Fibroblast of skin of right quadriceps (primary cell): Measurements from ENCODE around the gene GPR35.
"Not testable (repeated sequence)": the region's sequence is repeated elsewhere in the genome, so short reads cannot be mapped to it uniquely, and the experiment has no call there.

Experiments used
- DNase-seq: peaks from one replicate; pipeline ENCODE4 v3.0.0-alpha.2; 2013

GPR35 gene

GRCh38 chr2:240603846-240604245 lies 21.4 kb upstream of the GPR35 start:
- DNase-seq: no peak

- no peak for DNase-seq
These were observed 20.9 kb upstream of the GPR35 start for GRCh38 chr2:240604291-240604938.

GRCh38 chr2:240604939-240605716 lies 20.2 kb upstream of the GPR35 start:
- no peak for DNase-seq

GRCh38 chr2:240605867-240606743 lies 19.2 kb upstream of the GPR35 start:
- no peak for DNase-seq

- no peak for DNase-seq
These were observed 13.6 kb upstream of the GPR35 start for GRCh38 chr2:240611601-240612210.

- DNase-seq: no peak
These were observed 11.5 kb upstream of the GPR35 start for GRCh38 chr2:240613781-240614180.

GRCh38 chr2:240614391-240614790 lies 10.9 kb upstream of the GPR35 start:
- DNase-seq: no peak

GRCh38 chr2:240615396-240615795 lies 9.9 kb upstream of the GPR35 start:
- DNase-seq: no peak

GRCh38 chr2:240615820-240616547 lies 9.3 kb upstream of the GPR35 start:
- DNase-seq: no peak

GRCh38 chr2:240616860-240617666 lies 8.2 kb upstream of the GPR35 start:
- DNase-seq: not testable (repeated sequence)

- no peak for DNase-seq
These were observed 6.5 kb upstream of the GPR35 start for GRCh38 chr2:240618776-240619175.

- DNase-seq: no peak
These were observed 5.7 kb upstream of the GPR35 start for GRCh38 chr2:240619506-240620148.

- DNase-seq: no peak
These were observed 5.0 kb upstream of the GPR35 start for GRCh38 chr2:240620149-240620731.

- no peak for DNase-seq
These were observed 4.4 kb upstream of the GPR35 start for GRCh38 chr2:240620859-240621258.

GRCh38 chr2:240622060-240622411 lies 3.2 kb upstream of the GPR35 start:
- DNase-seq: no peak

GRCh38 chr2:240622531-240623235 lies 2.6 kb upstream of the GPR35 start:
- DNase-seq: no peak

- DNase-seq: no peak
These were observed 1.7 kb upstream of the GPR35 start for GRCh38 chr2:240623531-240624010.

GRCh38 chr2:240624011-240624949 lies 1.0 kb upstream of the GPR35 start:
- no peak for DNase-seq
